GM21423 (cell line): ENCODE data around the gene SETBP1.

Source experiments
- ATAC-seq: cut with Tn5 transposase; IDR thresholded peaks from one replicate; pipeline ENCODE4 v1.9.1; 2021; ENCODE audit warnings: mild to moderate bottlenecking, moderate library complexity; ENCODE audit not compliant: unreplicated experiment

Gene SETBP1

DNA sequence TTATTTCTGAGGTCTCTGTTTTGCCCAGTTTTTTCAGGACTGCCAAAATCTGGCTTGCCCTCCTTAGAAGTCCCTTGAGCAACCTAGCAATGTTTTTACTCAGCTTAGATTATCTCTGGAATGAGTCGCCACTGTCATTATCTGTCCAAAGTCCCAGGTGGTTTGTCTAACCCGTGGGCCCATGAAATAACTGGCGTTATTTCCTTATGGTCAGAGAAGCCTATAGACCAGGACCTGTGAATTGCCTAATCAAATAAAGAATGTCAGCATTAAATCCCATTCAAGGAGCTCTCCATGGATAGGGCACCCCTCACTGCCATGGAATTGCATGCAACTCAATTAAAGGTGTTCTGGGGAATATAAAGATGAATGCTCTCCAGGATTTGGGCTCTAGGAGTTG, 373.9 kb downstream of the SETBP1 start:
- ATAC-seq, result no peak

GRCh38 chr18:45055811-45056210, 375.1 kb downstream of the SETBP1 start:
- no peak for ATAC-seq

- ATAC-seq, result no peak
Measured at GRCh38 chr18:45056926-45057325, 376.2 kb downstream of the SETBP1 start.

- no peak for ATAC-seq
Measured at GRCh38 chr18:45057955-45058600, 377.4 kb downstream of the SETBP1 start.

- ATAC-seq, result no peak
Measured at GRCh38 chr18:45059695-45060094, 379.0 kb downstream of the SETBP1 start.

GRCh38 chr18:45060102-45060501, 379.4 kb downstream of the SETBP1 start:
- no peak for ATAC-seq

GRCh38 chr18:45061359-45061758, 380.7 kb downstream of the SETBP1 start:
- ATAC-seq, result no peak

DNA sequence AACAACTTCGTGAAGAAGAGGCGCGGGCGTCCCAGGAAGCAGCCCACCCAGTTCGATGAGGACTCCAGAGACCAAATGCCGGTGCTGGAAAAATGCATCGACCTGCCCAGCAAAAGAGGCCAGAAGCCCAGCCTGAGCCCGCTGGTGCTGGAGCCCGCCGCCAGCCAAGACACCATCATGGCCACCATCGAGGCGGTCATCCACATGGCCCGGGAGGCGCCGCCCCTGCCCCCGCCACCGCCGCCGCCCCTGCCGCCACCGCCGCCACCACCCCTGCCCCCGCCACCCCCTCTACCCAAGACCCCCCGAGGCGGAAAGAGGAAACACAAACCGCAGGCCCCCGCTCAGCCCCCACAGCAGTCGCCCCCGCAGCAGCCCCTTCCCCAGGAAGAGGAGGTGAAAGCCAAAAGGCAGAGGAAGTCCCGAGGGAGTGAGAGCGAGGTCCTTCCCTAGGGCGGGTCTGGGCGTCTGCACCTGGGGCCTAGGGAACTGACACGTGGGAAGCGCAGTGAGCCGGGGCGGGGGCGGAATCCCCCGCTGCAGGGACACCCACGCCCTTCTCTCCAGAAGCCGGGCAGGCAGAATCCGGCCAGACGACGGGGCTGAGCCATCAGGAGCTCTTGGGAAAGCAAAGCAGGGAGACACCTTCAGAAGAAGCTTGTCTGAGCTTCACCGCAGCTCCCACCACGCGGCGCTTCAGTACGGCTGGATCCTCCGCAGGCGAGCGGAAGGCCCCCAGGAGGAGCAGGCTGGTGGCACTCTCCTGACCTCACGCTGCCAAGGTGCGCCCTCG, 382.8 kb downstream of the SETBP1 start:
- no peak for ATAC-seq

DNA sequence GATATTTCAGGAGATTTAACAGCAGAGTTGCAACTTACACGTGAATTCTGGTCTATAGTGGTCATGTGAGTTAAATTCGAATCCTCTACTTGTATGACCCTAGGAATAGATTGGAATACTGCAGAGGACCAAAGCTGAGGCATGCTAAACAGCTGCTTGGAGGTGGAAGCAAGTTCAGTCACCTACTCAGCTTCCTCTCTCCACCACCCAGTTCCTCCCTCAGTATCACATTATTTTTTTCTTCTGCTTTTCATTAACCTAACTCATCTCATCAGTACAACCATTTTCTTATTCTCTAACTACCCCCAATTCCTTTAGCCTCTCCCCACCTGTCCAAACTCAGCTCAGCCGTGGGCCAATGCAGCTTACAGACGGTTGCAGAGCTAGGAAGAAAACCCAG, 385.5 kb downstream of the SETBP1 start:
- no peak for ATAC-seq

- no peak for ATAC-seq
Measured at GRCh38 chr18:45066886-45067285, 386.2 kb downstream of the SETBP1 start.

DNA sequence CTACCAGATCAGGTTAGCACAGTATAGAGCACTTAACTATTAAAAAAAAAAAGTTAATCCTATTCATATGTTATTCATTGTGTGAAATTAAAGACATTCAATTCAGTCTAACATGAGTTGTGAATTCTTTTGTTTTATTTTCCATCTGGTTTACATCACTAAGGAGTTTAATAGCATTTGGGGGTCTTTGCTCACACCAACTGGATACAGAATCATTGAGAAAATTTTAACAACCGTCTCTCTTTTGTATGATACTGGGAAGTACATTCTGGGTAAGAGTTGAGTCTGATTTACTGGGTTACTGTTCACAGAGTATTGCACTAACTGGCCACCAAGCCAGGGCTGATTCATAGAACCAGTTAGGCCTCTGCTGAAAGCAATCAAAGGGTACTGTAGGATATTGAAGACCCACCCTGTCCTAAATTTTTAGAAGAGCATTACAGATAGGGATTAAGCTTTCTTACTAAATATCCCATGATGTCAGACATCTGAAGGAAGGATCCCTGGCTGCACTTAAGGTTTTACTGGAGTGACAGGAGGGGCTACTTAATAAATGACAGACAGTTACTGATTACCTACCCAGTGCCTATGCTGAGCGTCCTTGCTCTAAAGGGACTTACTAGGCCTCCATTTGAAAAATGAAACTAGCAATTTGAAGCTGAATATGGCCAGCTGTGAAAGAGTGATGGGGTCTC, 387.9 kb downstream of the SETBP1 start:
- ATAC-seq, result no peak

DNA sequence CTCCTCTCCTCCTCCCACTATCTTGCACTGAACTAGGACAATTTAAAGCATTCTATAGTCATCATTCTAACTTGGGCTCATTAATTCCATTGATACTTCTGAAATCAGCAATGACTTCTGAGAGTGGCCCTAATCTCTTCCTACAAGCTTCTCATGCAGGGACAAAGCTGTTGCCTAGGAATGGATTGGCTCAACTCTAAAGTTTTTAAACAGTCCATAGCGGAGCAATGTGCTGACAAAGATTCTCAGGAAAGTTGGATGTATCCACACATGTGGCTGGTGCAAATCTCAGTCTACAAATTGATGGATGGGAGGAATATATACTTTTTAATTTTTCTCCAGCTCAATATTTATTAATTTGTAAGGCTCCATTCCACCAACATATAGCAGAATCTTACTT, 388.9 kb downstream of the SETBP1 start:
- ATAC-seq, result no peak

DNA sequence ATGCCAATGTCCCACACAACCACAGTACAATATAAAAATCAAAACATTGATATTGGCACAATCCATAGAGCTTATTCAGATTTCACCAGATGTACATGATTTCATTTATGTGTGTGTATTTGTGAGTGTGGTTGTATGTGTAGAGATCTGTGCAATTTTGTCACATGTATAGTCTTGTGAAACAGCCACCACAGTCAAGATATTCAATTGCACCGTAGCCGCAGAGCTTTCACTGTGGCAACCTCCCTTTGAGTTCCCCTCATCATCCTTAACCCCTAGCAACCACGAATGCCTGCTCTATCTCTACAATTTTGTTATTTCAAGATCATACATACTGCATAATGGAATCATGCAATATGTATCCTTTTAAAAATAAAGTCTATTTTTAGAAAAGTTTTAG, 391.3 kb downstream of the SETBP1 start:
- no peak for ATAC-seq

DNA sequence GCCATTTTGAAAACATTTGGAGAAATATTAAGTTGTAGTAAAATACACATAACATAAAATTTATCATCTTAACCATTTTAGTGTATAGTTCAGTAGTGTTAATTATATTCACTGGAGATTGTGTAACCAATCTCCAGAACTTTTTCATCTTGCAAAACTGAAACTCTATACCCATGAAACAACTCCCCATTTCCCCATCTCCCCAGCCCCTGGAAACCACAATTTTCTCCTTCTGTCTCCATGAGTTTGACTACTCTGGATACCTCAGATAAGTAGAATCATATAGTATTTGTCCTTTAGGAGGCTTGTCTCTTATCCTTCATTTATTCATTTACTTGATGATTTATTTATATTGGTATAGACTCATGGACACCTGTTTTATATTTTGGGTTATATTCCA, 392.9 kb downstream of the SETBP1 start:
- no peak for ATAC-seq

GRCh38 chr18:45081566-45082181, 401.0 kb downstream of the SETBP1 start:
- ATAC-seq, result no peak

DNA sequence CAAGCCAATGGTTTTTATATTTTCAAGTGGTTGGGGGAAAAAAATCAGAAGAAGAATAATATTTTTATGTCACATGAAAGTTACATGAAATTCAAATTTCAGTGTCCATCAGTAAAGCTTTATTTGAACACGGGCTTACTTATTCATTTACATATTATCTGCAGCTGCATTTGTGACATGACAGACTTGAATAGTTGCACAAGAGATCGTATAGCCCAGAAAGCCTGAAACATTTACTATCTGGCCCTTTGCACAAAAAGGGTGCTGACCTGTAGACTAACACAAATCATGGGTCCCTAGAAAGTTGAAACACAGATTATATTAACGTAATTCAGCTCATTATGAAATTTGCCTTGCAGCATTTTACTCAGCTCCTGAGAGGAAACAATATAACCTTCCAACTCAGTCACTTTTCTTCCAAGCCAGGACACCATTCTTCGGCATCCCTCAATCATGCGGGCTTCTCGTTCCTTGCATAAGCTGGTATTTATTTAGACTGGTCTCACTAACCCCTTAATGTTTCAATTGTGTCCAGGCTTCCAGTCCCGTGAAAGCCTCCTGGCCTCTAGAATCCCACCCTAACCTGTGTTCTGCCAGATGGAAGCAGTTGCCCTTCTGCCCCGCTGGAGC, 402.7 kb downstream of the SETBP1 start:
- ATAC-seq, result no peak

- no peak for ATAC-seq
Measured at GRCh38 chr18:45084206-45084605, 403.5 kb downstream of the SETBP1 start.

DNA sequence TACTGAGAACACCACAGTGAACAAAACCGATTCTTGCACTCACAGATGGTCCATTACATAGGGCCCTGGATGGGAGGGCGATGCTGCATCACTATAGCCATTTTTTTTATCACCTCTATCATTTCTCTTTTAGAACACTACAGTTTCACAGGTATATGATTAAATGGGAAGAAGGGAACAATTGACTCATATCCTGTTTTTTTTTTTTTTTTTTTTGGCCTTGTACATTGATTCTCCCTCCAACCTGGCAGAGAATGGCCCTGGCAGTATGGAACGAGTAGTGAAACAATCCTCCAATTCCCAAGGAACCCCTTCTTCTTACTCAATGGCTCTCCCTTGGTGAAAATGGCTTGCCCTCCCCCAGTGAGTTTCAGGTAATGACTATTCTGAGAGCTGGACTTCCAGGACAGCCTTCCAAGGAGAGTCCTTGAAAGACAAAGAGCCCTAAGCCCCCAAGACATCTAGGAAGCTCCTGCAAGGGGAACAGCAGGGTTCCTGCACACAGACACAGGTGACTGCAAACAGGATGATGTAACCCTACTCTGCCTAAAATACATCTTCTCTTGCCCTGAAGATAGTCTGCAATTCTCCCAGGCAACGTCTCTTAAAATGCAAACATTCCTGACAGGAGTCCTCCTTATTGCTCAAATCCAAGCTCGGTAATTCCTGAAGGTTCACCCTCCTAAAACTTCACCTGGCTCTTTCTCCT, 405.4 kb downstream of the SETBP1 start:
- ATAC-seq, result no peak

GRCh38 chr18:45086777-45087176, 406.1 kb downstream of the SETBP1 start:
- no peak for ATAC-seq

DNA sequence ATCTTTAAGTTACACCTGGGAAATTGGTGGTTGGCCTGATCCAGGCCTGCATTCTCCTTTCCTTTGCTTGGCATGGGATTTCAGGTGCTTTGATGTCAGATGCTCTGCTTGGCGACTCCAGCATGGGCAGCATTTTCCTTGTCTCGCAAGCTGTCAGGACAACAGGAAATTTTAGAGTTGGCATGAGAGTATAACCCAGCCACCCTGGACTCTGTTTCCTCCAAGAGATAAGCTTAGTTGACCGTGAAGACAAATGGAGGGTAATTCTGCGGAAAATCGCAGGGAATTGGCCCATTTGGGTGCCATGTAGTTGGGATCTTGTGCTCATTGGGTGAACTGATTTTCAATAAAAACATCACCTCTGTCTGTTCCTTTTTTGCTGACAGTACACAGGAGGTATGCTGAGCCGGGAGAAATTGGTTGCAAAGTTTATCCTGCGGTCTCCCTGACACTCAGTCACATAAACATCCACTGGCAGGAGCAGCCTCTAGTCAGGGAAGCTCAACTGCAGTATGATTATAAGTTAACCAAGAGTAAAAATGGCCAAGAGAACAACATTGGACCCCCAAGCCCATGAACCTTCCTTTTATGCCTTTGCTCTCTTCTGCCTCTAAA, 409.9 kb downstream of the SETBP1 start:
- no peak for ATAC-seq
